Uterus (tissue), 2 donors: ENCODE measurements around the gene PRDM10.
"Not testable (repeated sequence)": the region's sequence is repeated elsewhere in the genome, so short reads cannot be mapped to it uniquely, and the experiment has no call there.

Experiments
- CTCF ChIP-seq, 4 experiments: fragments of 200-600 bp in 2 of 4; fragments of 450-650 bp in 2 of 4; sonication (generic) in 2 of 4; IDR thresholded peaks; one replicate each; pipeline ENCODE4 v1.5.1; 2016 to 2019; ENCODE audit warnings: antibody characterized with exemption in 4 of 4, mild to moderate bottlenecking in 2 of 4, moderate library complexity in 1 of 4
- POLR2A ChIP-seq, 2 donors: fragments of 450-650 bp; IDR thresholded peaks; one replicate each; pipeline ENCODE4 v1.6.1; 2016; ENCODE audit warnings: antibody characterized with exemption in 2 of 2, mild to moderate bottlenecking in 1 of 2, moderate library complexity in 1 of 2

GRCh38 chr11:129971856-129972255 is 30.8 kb downstream of the PRDM10 start:
- TF ChIP-seq CTCF, POLR2A (IDR thresholded peaks at IDR 0.05): not testable (repeated sequence)
